DLD1 (cell line): ENCODE measurements around the gene CYP4Z1.
"Not testable (repeated sequence)": the region's sequence is repeated elsewhere in the genome, so short reads cannot be mapped to it uniquely, and the experiment has no call there.

Experiments used
- in situ Hi-C: cut with HindIII; loops from 2 replicates; pipeline ENCODE4 v1.10.0; 2017; ENCODE audit warnings: low sequenced_read_pairs

The CYP4Z1 gene

GRCh38 chr1:47126997-47127396 lies 60.0 kb downstream of the CYP4Z1 start:
- in situ Hi-C loops, result not testable (repeated sequence)

GRCh38 chr1:47128221-47128620 lies 61.2 kb downstream of the CYP4Z1 start:
- in situ Hi-C loops, result no loop called here

- in situ Hi-C loops, result not testable (repeated sequence)
Observed at GRCh38 chr1:47128854-47129253, 61.8 kb downstream of the CYP4Z1 start.

- in situ Hi-C loops, result not testable (repeated sequence)
Observed at GRCh38 chr1:47129489-47130230, 62.6 kb downstream of the CYP4Z1 start.

- in situ Hi-C loops, result not testable (repeated sequence)
Observed at GRCh38 chr1:47132665-47133064, 65.6 kb downstream of the CYP4Z1 start.

DNA sequence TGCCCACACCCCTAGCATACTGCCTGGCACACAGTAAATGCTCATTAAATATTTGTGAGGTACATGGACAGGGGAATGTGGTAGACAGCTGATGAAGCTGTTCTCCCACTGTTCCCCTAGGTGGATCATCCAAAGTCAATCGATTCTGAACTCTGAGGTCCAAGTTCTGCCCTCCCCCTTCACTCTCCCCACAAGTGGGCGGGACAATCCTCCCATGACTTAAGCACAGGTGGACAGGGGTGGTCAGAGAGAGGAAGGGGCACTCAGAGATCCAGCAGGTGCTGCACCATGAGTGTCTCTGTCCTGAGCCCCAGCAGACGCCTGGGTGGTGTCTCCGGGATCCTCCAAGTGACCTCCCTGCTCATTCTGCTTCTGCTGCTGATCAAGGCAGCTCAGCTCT lies 70.2 kb downstream of the CYP4Z1 start, which contains the start of gene CYP4A22:
CYP4A22 (plus strand) TSS at position 244 of the 400 bp plus-strand sequence; CDS start at position 289, 45 bp downstream.
- in situ Hi-C loops, result no loop called here

DNA sequence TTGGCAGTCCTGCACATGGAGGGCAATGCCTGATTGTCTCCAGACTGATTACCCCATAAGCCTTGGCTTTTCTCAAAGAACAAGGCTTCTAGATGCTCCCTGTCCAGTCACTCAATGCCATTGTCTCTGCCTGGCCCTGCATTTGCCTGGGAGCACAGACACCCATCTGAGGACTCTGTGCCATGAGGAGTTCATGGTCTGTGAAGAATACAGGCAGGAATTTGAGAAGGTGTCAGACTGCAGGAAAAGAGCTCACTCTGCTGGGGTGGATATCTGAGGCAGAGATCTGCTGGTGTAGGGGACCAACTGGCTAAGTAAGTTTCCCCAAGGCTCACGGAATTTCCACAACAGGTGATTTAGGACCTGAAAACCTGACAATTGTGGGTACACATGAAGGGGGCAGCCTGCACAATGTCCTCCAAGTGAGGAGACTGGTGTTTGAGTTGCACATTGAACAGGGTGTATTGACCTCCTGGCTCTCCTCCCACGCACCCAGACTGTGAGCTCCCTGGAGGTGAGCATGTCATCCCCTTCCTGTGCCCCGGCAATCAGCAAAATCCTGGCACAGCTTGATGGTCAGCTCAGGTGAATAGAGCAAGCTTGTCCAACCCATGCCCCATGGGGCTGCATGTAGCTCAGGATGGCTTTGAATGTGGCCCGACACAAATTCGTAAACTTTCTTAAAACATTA lies 71.0 kb downstream of the CYP4Z1 start:
- in situ Hi-C loops, result no loop called here

DNA sequence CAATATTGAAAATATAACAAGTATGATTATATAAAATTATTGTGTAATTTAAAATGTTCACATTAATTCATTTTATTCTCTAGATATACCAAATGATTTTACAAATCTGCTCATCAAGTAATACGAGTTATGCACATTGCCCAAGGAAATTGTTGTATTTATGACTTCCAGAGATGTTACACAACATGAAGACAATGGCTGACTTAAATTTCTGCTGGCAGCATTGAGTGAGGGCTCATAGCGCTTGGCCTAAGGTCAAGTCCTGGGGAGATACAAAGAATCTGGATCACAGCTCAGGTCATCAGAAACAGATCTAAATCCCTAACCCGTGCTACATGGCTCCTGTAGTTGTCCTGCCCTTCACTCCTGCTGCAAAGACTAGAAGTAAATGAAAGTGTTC lies 73.3 kb downstream of the CYP4Z1 start:
- in situ Hi-C loops, result not testable (repeated sequence)

- in situ Hi-C loops, result not testable (repeated sequence)
Observed at GRCh38 chr1:47143654-47144053, 76.6 kb downstream of the CYP4Z1 start.

DNA sequence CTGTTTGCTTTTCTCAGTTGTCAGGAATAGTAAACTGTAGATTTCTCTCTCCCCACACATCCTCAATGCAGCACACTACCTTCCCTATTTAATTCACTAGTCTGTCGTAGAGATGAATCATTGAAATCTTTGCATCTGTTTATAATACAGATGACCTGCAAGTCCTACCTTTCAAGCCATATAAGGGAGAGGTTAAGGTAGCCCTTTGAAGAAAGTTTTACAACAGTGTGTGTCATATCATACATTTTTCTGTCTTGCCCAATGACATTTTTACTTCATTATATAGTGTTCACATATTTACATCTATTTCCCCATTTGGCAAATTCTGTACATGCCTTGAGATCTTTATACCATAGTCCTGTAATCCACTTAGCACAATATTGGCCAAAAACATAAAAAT lies 79.5 kb downstream of the CYP4Z1 start:
- in situ Hi-C loops, result not testable (repeated sequence)

DNA sequence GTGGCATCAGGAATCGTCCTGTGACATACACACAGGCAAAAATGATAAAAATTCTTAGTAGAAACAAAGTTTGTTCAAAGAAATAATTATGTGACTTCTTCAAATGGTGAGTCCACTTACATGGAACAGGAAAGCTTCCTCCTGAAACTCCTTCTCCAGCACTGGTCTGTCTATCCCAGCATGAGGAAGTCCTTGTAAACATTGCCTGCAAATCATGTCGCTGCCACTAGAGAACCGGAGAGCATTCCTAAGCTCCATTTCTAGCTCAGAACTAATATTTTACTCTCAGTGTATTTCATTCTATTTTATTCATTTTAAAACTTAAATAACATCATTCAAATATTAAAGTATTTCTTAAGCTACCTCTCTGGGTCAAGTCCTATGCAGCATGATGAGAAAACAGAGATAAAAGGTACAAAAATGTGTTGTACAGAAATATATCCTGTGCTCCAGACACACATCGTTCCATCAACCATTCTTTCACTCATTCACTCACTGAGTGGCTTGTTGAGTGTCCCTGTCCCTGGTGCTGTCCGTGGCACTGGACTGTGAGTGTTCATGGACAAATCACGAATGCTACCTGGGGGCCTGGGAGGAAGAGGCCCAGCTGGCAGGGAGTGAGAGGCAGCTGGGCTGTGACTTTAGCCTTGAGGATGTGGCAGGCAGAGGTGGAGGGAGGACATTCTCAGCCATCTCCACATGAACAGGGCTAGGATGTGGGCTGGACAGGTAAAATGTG lies 80.2 kb downstream of the CYP4Z1 start:
- in situ Hi-C loops, result no loop called here

GRCh38 chr1:47149162-47149561 lies 82.1 kb downstream of the CYP4Z1 start:
- in situ Hi-C loops, result not testable (repeated sequence)

- in situ Hi-C loops, result not testable (repeated sequence)
Observed at GRCh38 chr1:47156457-47156856, 89.4 kb downstream of the CYP4Z1 start.

- in situ Hi-C loops, result not testable (repeated sequence)
Observed at GRCh38 chr1:47157957-47158356, 90.9 kb downstream of the CYP4Z1 start.

DNA sequence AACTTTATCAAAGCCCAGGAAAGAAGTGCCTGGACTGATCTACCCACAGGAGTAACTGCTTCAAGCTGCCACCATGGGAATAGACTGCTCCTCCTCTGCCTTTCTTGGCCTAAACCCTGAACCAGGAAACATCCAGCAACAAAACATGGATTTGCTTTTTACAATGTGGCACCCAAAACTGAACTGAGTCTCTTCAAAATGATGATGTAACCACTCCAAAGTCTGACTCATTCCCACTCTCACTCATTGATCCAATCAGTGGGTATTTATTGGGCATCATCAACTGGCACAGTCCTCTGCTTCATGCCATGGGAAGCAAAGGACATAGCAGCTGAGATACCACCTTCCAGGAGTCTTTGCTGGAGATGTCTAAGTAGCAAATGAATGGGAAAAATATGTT lies 93.7 kb downstream of the CYP4Z1 start:
- in situ Hi-C loops, result no loop called here

DNA sequence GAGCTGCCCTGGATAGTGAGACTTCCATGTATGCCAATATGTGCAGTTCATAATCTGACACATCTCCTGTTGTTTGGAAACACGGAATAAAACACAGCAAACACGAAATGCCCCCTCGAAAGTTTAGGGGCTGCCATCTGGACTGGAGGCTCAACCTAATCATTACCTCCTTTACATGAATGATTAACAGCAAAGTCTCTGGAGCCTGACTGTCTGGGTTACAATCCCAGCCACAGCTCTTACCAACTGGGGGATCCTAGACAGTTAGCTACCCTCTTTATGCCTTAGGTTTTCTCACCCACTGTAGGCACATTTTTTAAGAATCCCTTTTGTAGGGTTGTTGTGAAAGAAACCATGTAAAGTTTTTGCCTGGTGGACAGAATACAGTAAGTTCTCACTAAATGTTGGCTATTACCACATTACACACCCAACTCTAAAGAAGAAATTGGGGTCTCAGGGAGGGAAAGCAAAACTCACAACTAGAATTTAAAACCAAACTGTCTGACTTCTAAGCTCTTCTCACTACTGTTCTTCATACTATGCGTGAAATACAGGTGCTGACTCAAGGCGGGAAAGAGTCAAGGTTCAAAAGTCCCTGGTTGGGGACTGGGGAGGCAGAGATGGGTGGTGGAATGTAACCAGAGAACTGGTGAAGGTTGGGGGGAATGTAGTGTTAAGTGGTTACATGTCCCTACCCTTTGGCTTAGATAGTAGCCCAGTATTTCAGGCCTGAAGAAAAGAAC lies 94.4 kb downstream of the CYP4Z1 start:
- in situ Hi-C loops, result no loop called here

DNA sequence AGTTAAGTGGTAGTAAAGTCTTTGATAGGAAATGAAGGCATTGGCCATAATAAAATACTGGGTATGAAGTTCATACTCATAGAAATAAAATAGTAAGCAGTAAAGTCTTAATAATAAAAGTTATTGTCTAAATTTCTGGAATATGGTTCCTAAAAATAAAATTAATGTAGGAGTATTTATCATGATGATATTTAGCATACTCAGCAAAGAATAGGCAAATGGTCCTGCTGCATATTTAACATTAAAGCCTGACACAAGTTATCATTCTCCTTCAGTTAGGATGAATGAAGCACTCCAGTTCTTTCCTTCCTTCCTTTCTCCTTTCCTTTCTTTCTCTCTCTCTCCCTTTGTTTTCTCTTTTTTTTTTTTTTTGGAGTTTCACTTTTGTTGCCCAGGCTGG lies 97.5 kb downstream of the CYP4Z1 start:
- in situ Hi-C loops, result no loop called here
